Trophoblast cell (in vitro differentiated cells and primary cell): ENCODE results near the gene EXPH5.
A peak's percentile ranks its signal among the peaks of the same experiment; 100 is the strongest.

Experiments
- DNase-seq, 2 donors: peaks; one replicate each; pipeline ENCODE4 v3.0.0-alpha.2; 2016
- H2AFZ ChIP-seq: 2 replicates; pipeline ENCODE4 v1.6.1; 2013; ENCODE audit warnings: low read length, moderate library complexity, mild to moderate bottlenecking; ENCODE audit not compliant: insufficient read depth, poor library complexity
- H2AK5ac ChIP-seq: 2 replicates; pipeline ENCODE4 v1.6.1; 2013; ENCODE audit warnings: mild to moderate bottlenecking, low read length
- H2BK120ac ChIP-seq: 2 replicates; pipeline ENCODE4 v1.6.1; 2013; ENCODE audit warnings: low read length, mild to moderate bottlenecking, moderate library complexity; ENCODE audit not compliant: insufficient read depth, poor library complexity
- H2BK12ac ChIP-seq: 2 replicates; pipeline ENCODE4 v1.6.1; 2013; ENCODE audit warnings: mild to moderate bottlenecking, low read length, moderate library complexity
- H2BK5ac ChIP-seq: 2 replicates; pipeline ENCODE4 v1.6.1; 2013; ENCODE audit warnings: low read length, low read depth, moderate library complexity, mild to moderate bottlenecking; ENCODE audit not compliant: poor library complexity
- H3K14ac ChIP-seq: 2 replicates; pipeline ENCODE4 v1.6.1; 2013; ENCODE audit warnings: mild to moderate bottlenecking, low read length
- H3K18ac ChIP-seq: 2 replicates; pipeline ENCODE4 v1.6.1; 2013; ENCODE audit warnings: mild to moderate bottlenecking, low read length
- H3K23ac ChIP-seq: 2 replicates; pipeline ENCODE4 v1.6.1; 2013; ENCODE audit warnings: low read length
- H3K27ac ChIP-seq: 2 replicates; pipeline ENCODE4 v1.5.1; 2013; ENCODE audit warnings: low read depth, mild to moderate bottlenecking, inconsistent platforms, low read length, moderate library complexity
- H3K27me3 ChIP-seq: 2 replicates; pipeline ENCODE4 v1.6.1; 2013; ENCODE audit warnings: inconsistent platforms, mild to moderate bottlenecking, low read length, moderate library complexity; ENCODE audit not compliant: insufficient read depth
- H3K36me3 ChIP-seq, 2 experiments: 1 replicate in 1 of 2; 2 replicates in 1 of 2; pipeline ENCODE4 v1.6.1; 2013; ENCODE audit warnings: low read length in 2 of 2, mild to moderate bottlenecking in 2 of 2, moderate library complexity in 1 of 2; ENCODE audit not compliant: insufficient read depth in 2 of 2, control insufficient read depth in 1 of 2
- H3K4ac ChIP-seq: 2 replicates; pipeline ENCODE4 v1.6.1; 2013; ENCODE audit warnings: low read depth, mild to moderate bottlenecking, low read length, moderate library complexity
- H3K4me1 ChIP-seq, 2 experiments: 1 replicate in 1 of 2; 2 replicates in 1 of 2; pipeline ENCODE4 v1.6.1; 2013; ENCODE audit warnings: low read length in 2 of 2, mild to moderate bottlenecking in 2 of 2, moderate library complexity in 1 of 2; ENCODE audit not compliant: insufficient read depth in 2 of 2, control insufficient read depth in 1 of 2
- H3K4me2 ChIP-seq: 2 replicates; pipeline ENCODE4 v1.6.1; 2013; ENCODE audit warnings: inconsistent platforms, mild to moderate bottlenecking, low read length, moderate library complexity
- H3K4me3 ChIP-seq: 2 replicates; pipeline ENCODE4 v1.5.1; 2013; ENCODE audit warnings: mild to moderate bottlenecking, low read depth, low read length, inconsistent platforms
- H3K79me1 ChIP-seq: one replicate; pipeline ENCODE4 v1.6.1; 2013; ENCODE audit warnings: low read length
- H3K79me2 ChIP-seq: 2 replicates; pipeline ENCODE4 v1.6.1; 2013; ENCODE audit warnings: low read length, mild to moderate bottlenecking; ENCODE audit not compliant: control insufficient read depth, insufficient read depth, poor library complexity
- H3K9ac ChIP-seq: 2 replicates; pipeline ENCODE4 v1.6.1; 2013; ENCODE audit warnings: mild to moderate bottlenecking, low read length
- H3K9me3 ChIP-seq: 2 replicates; pipeline ENCODE4 v1.6.1; 2013; ENCODE audit warnings: low read depth, mild to moderate bottlenecking, control low read depth, inconsistent platforms, low read length; ENCODE audit not compliant: insufficient read depth
- H4K12ac ChIP-seq: 2 replicates; pipeline ENCODE4 v1.6.1; 2013; ENCODE audit warnings: low read depth, mild to moderate bottlenecking, low read length, moderate library complexity
- H4K8ac ChIP-seq: 2 replicates; pipeline ENCODE4 v1.6.1; 2013; ENCODE audit warnings: low read depth, mild to moderate bottlenecking, low read length, moderate library complexity
- H4K91ac ChIP-seq: one replicate; pipeline ENCODE4 v1.6.1; 2013; ENCODE audit warnings: low read depth, mild to moderate bottlenecking, low read length, moderate library complexity
- WGBS: extraction: QIAGEN DNeasy Blood & Tissue Kit; methylation state at CpG from one replicate; pipeline ENCODE4 v1.1.7; 2013; ENCODE audit warnings: missing lambda C conversion rate; ENCODE audit not compliant: insufficient read length, insufficient coverage; ENCODE audit errors: extremely low coverage; 5-methylcytosine and 5-hydroxymethylcytosine counted together

The EXPH5 gene

DNA sequence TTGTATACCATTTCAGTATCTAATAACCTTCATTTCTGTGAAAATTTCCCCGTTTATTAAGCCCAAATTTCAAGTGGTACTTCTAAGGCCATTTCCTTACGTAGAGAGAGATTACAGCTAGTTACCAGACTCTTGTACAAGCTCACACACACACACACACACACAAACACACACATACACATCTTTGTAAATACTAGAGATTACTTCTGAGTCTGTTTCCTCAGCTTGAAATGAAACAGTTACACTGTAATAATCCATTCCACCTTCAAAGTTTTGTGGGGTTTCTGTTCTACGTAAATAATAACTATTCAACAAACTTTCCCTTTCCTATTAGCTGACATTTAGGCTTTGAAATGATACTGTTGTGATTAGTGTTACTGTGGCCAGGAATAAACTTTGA, 101.6 kb downstream of the EXPH5 start:
- no peak overlapping the region for H4K8ac ChIP-seq
- no peak overlapping the region for H3K27ac ChIP-seq
- H3K4me1 ChIP-seq: peaks cover 8 to 15% of the 10 kb centered on the region in 2 experiments
- no peak overlapping the region for H3K4me3 ChIP-seq
- H3K9ac ChIP-seq: no peak overlapping the region
- no peak for DNase-seq
- WGBS: no CpG with 5 or more reads among the region's 3 CpGs
- no peaks in the 10 kb centered on the region for H3K27me3 ChIP-seq
- no peak overlapping the region for H3K23ac ChIP-seq
- no peaks in the 10 kb centered on the region for H3K9me3 ChIP-seq
- no peak overlapping the region for H3K4ac ChIP-seq
- no peak overlapping the region for H2BK5ac ChIP-seq
- no peak overlapping the region for H2AFZ ChIP-seq
- H3K14ac ChIP-seq: no peak overlapping the region
- no peak overlapping the region for H3K18ac ChIP-seq
- H3K79me2 ChIP-seq: no peaks in the 10 kb centered on the region
- no peak overlapping the region for H2BK12ac ChIP-seq
- H4K12ac ChIP-seq: no peak overlapping the region
- H4K91ac ChIP-seq: no peak overlapping the region
- no peak overlapping the region for H2BK120ac ChIP-seq
- H3K79me1 ChIP-seq: peaks cover 10% of the 10 kb centered on the region
- H3K36me3 ChIP-seq: peaks cover 9 to 11% of the 10 kb centered on the region in 2 experiments
- H2AK5ac ChIP-seq: no peak overlapping the region
- no peak overlapping the region for H3K4me2 ChIP-seq

DNA sequence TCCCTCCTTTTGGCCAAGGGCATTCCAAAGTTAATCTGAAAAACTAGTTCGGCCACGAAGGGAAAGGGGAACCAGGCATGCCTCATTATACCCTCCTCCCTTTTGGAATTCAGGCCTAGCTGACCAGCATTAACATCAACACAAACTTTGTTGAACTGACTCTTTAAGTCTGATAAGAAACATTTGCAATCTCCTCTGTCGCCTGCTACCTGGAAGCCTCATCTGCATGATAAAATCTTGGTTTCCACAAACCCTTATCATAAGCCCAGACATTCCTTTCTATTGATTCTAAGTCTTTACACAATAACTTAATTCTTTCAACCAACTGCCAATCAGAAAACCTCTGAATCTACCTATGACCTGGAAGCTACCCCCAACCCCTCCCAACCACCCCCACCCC, 106.7 kb downstream of the EXPH5 start:
- H3K23ac ChIP-seq: no peak overlapping the region
- no peak overlapping the region for H2BK120ac ChIP-seq
- H3K36me3 ChIP-seq: peaks cover 18 to 29% of the 10 kb centered on the region in 2 experiments
- H3K9me3 ChIP-seq: no peaks in the 10 kb centered on the region
- H3K9ac ChIP-seq: no peak overlapping the region
- H3K27ac ChIP-seq: no peak overlapping the region
- H3K4me2 ChIP-seq: no peak overlapping the region
- no peaks in the 10 kb centered on the region for H3K27me3 ChIP-seq
- H4K91ac ChIP-seq: no peak overlapping the region
- H3K79me2 ChIP-seq: no peaks in the 10 kb centered on the region
- H4K12ac ChIP-seq: no peak overlapping the region
- peak; percentile 79 to 95 for DNase-seq
- no peak overlapping the region for H4K8ac ChIP-seq
- no peak overlapping the region for H3K14ac ChIP-seq
- H3K4ac ChIP-seq: no peak overlapping the region
- H3K18ac ChIP-seq: no peak overlapping the region
- no peak overlapping the region for H2AFZ ChIP-seq
- peaks cover 4 to 7% of the 10 kb centered on the region in 2 experiments for H3K4me1 ChIP-seq
- WGBS: no CpG with 5 or more reads among the region's 3 CpGs
- H2BK12ac ChIP-seq: no peak overlapping the region
- peaks cover 3% of the 10 kb centered on the region for H3K79me1 ChIP-seq
- no peak overlapping the region for H3K4me3 ChIP-seq
- H2AK5ac ChIP-seq: no peak overlapping the region
- H2BK5ac ChIP-seq: no peak overlapping the region

DNA sequence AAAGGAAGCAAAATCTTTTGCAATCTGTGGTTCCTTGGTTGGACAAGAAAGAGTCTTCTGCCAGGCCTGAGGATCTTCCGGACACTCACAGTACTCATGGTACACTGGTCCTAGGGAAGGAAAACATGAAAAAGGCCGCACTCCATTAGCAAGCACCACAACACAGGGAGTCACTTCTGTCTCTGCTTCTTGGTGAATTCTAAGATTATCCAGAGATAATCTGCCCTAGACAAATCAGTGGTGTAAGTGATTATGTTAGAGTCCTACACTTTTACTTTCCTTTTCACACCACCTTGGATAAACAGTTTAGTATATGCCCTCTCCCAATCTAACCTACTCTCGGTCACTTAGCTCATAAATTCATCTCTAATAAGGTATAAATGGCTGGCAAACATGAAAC, 107.2 kb downstream of the EXPH5 start:
- Histone ChIP-seq H3K4me2 (no peak overlapping the region), H3K18ac (no peak overlapping the region), H4K91ac (no peak overlapping the region), H4K8ac (no peak overlapping the region), H2AFZ (no peak overlapping the region), H3K23ac (no peak overlapping the region), H2BK12ac (no peak overlapping the region), H3K79me2 (no peaks in the 10 kb centered on the region), H3K36me3 (peaks cover 18 to 29% of the 10 kb centered on the region in 2 experiments), H4K12ac (no peak overlapping the region), H3K27ac (no peak overlapping the region), H2BK5ac (no peak overlapping the region), H3K79me1 (peaks cover 3% of the 10 kb centered on the region), H3K9me3 (no peaks in the 10 kb centered on the region), H3K14ac (no peak overlapping the region), H3K4me3 (no peak overlapping the region), H3K9ac (no peak overlapping the region), H2BK120ac (no peak overlapping the region), H3K4ac (no peak overlapping the region), H2AK5ac (no peak overlapping the region), H3K27me3 (no peaks in the 10 kb centered on the region), H3K4me1 (peaks cover 4 to 6% of the 10 kb centered on the region in 2 experiments)
- DNase-seq: peak; percentile 63 to 82
- WGBS: no CpG with 5 or more reads among the region's 3 CpGs

DNA sequence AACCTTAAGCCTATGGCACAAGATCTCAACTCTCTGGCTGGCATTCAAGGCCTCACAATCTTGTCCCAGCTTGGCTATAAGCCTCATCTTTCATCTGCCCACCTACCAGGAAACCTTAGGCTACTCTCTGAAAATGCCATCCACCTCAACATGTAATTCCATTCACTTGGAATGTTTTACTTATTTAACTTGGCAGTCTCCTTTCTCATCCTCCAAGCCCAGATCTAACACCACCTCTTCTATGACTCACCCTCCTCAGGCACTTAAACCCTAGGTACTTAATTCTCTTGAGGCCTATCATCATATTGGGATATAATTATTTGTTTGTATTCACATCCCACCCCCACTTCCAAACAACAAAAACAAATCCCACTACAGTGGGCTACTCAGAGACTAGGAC, 110.4 kb downstream of the EXPH5 start:
- no peaks in the 10 kb centered on the region for H3K27me3 ChIP-seq
- no peaks in the 10 kb centered on the region for H3K79me2 ChIP-seq
- no peak overlapping the region for H4K91ac ChIP-seq
- no peak overlapping the region for H2BK120ac ChIP-seq
- no peak overlapping the region for H3K14ac ChIP-seq
- no peak overlapping the region for H3K4me3 ChIP-seq
- DNase-seq: no peak
- no peak overlapping the region for H2AFZ ChIP-seq
- peaks cover 4% of the 10 kb centered on the region in 2 experiments for H3K4me1 ChIP-seq
- no peak overlapping the region for H3K4ac ChIP-seq
- no peak overlapping the region for H2BK12ac ChIP-seq
- no peak overlapping the region for H2AK5ac ChIP-seq
- H3K27ac ChIP-seq: no peak overlapping the region
- no peak overlapping the region for H3K23ac ChIP-seq
- no peak overlapping the region for H4K12ac ChIP-seq
- no peak overlapping the region for H2BK5ac ChIP-seq
- peaks cover 11 to 24% of the 10 kb centered on the region in 2 experiments for H3K36me3 ChIP-seq
- no peak overlapping the region for H3K4me2 ChIP-seq
- no peak overlapping the region for H3K18ac ChIP-seq
- no peak overlapping the region for H3K9ac ChIP-seq
- no peak overlapping the region for H4K8ac ChIP-seq
- H3K79me1 ChIP-seq: peaks cover 3% of the 10 kb centered on the region
- H3K9me3 ChIP-seq: no peaks in the 10 kb centered on the region
